ENCODE data around the gene SLC12A7.
A peak's percentile ranks its signal among the peaks of the same experiment; 100 is the strongest.
"Not testable (repeated sequence)": the region's sequence is repeated elsewhere in the genome, so short reads cannot be mapped to it uniquely, and the experiment has no call there.

SLC12A7 gene

DNA sequence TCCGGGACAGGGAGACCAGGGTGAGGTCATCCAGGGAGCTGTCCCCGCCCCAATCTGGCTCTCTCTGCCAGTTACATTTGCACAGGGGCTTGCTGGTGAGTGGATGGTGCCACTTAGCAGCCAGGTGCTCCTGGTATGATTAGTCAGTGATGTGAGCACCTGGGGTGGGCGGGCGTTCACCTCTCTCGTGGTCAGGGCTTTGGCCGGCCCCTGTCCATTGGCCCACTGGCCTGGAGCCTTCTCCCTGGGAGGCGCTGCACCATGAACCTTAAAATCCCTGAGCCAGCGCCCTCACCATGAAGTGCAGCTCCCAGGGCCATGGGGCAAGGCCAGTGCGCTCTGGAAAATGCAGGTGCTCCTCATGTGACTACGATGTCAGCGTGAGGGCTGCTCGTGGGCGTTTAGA, 101.2 kb downstream of the SLC12A7 start:
- in situ Hi-C loops (cut with MboI; ENCODE audit: low pct_unique_long_range_greater_than_20kb, low sequenced_read_pairs) = no loop called here
- no peak for DNase-seq

GRCh38 chr5:1010181-1010510, 101.7 kb downstream of the SLC12A7 start:
- in situ Hi-C loops (cut with MboI; ENCODE audit: low pct_unique_long_range_greater_than_20kb, low sequenced_read_pairs) = no loop called here

DNA sequence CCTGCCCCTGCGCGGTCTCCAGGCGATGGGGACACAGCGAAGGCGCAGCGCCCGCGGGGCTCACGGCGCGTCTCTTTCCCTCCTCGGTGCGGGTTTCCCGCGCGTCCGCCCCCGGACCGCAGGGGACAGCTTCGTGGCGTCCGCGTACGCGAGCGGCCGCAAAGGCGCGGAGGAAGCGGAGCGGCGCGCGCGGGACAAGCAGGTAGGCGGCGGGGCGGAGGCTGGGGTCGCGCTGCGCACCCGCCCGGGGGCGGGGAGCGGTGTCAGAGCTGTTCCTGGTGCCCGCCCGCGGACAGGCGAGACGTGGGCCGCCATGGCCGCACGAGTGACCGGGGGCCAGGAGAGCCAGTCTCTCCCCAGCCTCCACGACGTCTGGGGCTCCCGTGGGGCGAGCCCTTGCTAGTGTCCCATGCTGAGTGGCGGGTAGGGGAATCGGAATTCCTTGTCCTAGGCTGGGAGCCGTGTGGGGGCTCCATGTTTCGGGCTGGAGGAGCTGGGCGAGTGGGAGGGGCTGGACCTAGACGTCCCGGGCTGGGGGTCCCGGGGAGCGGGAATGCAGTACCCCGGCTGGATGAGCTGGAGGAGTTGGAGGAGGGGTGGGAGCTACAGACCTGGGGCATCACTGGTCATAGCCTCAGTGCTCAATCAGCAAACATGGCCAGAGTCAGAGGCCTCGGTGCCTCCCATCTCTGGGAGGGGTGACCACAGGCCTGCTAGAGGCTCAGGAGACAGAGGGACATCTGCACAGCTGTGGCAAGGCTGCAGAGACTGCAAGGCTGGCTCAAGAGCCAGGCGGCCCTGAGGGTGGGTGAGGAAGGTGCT, 102.3 kb downstream of the SLC12A7 start:
- in situ Hi-C loops (cut with MboI; ENCODE audit: low pct_unique_long_range_greater_than_20kb, low sequenced_read_pairs) = no loop called here
- DNase-seq = no peak

More at GRCh38 chr5:1010181-1010510, 101.7 kb downstream of the SLC12A7 start:
- peak; percentile 29 for DNase-seq

GRCh38 chr5:1008451-1009358, 103.2 kb downstream of the SLC12A7 start, which contains the start of gene NKD2:
NKD2 (plus strand) TSS chr5:1008802; CDS start chr5:1009058, 256 bp downstream.
- in situ Hi-C loops (cut with MboI; ENCODE audit: low pct_unique_long_range_greater_than_20kb, low sequenced_read_pairs) = no loop called here
- peak; percentile 48 for DNase-seq

DNA sequence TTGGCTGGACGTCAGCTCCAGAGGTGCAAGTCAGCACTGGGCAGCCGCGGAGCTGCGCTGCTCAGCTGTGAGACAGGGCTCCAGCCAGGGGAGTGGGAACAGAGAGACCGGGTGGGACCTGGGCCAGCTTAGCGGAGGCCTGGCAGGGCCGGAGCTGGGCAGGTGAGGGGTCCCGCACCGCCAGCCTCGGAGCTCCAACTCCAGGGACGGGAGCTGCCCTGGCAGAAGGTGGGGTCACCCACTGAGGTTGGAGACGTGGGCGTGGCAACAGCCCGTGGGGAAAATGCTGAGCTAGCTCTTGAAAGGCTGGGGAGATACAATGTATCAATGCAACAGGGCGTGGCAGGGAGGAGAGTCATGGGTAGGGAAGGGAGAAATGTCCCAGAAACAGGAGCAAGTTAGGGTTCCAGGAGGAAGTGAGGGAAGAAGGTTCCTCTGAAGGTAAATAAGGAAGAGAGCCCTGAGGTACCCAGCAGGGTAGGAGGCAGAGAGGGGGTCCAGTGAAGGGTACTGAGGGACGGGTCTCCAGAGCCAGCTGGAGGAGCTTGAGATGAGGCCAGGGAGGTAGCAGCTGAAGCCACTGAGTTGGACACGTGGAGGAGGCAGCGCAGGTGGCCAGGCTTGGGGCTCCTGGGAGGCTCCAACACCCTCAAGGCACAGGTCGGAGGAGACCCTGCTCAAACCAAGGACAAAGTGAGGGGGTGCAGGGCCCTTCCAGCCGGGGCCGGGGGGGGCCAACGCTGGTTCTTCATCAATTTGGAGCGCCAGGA, 104.0 kb downstream of the SLC12A7 start:
- DNase-seq = no peak
- in situ Hi-C loops (cut with MboI; ENCODE audit: low pct_unique_long_range_greater_than_20kb, low sequenced_read_pairs) = no loop called here

GRCh38 chr5:1007221-1007680, 104.6 kb downstream of the SLC12A7 start:
- in situ Hi-C loops (cut with MboI; ENCODE audit: low pct_unique_long_range_greater_than_20kb, low sequenced_read_pairs) = no loop called here
- DNase-seq = no peak

GRCh38 chr5:1006656-1007071, 105.2 kb downstream of the SLC12A7 start:
- in situ Hi-C loops (cut with MboI; ENCODE audit: low pct_unique_long_range_greater_than_20kb, low sequenced_read_pairs) = no loop called here
- no peak for DNase-seq

DNA sequence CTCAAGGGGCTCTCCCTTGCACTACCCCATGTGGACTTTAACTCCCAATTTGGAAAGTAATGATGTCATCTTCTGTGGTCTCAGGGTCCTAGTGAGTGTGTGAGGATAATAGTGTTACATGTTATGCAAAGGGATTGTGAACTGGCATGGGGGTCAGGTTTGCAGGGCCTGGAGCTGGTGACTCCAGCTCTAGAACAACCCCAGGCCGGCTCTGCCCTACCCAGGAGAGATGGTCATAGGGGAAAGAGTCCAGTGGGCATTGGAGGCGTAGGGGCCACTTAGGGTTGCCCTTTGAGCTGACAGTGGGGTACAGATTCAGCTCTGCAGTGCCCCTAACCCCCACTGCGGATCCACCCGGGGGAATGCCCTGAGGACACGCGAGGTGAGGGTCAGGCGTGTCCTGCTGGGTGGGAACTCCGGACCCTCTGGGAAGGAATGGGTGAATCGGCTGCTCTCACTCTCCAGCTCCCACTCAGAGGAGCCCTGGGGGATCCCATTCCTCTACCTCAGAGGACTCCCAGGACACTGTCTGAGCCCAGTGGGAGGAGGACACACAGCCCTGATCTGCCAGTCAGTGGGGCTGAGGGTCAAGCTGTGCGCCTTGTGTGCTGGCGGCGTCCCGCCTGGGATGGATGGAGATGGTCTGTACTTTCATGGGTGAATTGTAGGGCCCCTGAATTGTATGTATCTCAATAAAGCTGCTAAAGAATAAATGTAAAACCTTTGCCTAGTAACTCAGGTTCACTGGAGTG, 105.8 kb downstream of the SLC12A7 start:
- in situ Hi-C loops (cut with MboI; ENCODE audit: low pct_unique_long_range_greater_than_20kb, low sequenced_read_pairs) = no loop called here
- DNase-seq = no peak

DNA sequence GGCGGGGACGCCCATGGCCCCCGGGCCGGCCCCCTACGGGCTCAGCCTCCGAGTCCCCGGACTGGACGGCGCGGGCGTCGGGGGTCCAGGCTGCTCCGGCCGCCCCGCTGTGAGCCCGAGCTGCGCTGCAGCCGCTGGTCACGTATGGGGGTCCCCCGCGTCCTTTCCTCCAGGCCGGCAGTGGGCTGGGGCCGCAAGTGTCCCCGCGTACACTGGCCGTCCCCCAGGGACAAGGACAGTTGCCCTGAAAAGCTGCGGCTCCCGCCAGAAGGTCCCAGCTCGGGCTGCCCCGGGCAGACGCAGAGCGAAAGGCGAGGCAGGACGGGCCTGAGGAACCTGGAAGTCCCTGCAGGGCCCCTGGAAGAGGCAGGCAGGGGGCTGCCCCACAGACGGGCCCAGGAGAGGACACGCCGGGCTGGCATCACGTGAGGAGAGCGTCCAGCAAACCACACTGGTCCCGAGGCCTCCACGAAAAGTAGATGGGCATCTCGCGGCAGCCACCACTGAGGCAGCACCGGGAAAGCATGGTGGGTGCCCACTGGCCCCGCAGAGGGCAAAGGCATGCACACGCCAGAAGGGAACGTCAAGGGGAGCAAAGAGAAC, 106.5 kb downstream of the SLC12A7 start:
- in situ Hi-C loops (cut with MboI; ENCODE audit: low pct_unique_long_range_greater_than_20kb, low sequenced_read_pairs) = no loop called here
- DNase-seq = no peak

GRCh38 chr5:1004461-1005248, 107.2 kb downstream of the SLC12A7 start:
- DNase-seq = peak; percentile 45
- in situ Hi-C loops (cut with MboI; ENCODE audit: low pct_unique_long_range_greater_than_20kb, low sequenced_read_pairs) = no loop called here

DNA sequence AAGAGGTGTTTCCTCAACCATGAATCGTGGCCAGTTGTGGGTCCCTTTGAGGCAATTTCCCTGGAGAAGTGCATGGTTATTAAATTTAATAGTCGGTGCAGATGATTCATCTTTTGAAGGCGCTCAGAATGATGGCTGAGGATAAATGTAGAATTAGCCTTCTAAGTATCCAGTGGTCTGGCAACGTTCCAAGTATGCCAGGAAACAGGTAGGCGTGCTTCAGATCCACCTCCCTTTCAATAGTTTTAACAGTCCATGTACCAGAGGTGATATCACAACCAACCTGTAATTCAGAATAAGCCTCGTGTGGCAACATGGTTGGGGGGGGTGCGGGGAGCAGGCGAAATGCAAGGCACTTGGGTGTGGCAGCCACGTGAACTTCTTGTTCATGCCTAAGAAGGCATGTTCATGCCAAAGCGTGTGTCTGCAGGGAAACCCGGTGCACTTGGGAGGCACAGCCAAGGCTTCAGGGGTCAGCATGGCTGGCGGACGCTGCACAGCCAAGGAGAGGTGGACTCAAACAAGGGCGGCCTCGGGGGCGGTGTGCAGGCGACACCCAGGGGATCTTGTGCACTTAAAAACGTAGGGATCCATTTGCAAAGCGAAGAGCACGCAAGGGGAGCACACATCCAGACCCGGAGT, 108.4 kb downstream of the SLC12A7 start:
- in situ Hi-C loops (cut with MboI; ENCODE audit: low pct_unique_long_range_greater_than_20kb, low sequenced_read_pairs) = no loop called here
- no peak for DNase-seq

DNA sequence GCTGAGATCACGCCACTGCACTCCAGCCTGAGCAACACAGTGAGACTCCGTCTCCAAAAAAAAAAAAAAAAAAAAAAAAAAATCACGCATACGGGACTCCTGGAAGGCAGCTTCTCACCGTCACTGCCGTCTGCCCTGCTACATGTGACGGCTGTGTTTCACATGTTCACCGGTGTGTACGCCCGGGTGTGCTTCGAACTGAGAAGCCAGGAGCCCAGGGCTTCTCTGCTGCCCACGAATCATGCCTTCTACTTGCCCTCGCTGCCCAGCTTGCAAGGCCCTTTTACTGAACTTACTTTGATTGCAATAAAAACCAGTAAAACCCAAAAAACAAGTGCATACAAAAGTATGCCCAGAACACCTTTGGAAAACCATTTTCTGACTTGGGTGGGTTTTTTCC, 109.0 kb downstream of the SLC12A7 start:
- no peak for DNase-seq
- in situ Hi-C loops (cut with MboI; ENCODE audit: low pct_unique_long_range_greater_than_20kb, low sequenced_read_pairs) = no loop called here

GRCh38 chr5:1002271-1002546, 109.7 kb downstream of the SLC12A7 start:
- in situ Hi-C loops (cut with MboI; ENCODE audit: low pct_unique_long_range_greater_than_20kb, low sequenced_read_pairs) = no loop called here
- DNase-seq = no peak

DNA sequence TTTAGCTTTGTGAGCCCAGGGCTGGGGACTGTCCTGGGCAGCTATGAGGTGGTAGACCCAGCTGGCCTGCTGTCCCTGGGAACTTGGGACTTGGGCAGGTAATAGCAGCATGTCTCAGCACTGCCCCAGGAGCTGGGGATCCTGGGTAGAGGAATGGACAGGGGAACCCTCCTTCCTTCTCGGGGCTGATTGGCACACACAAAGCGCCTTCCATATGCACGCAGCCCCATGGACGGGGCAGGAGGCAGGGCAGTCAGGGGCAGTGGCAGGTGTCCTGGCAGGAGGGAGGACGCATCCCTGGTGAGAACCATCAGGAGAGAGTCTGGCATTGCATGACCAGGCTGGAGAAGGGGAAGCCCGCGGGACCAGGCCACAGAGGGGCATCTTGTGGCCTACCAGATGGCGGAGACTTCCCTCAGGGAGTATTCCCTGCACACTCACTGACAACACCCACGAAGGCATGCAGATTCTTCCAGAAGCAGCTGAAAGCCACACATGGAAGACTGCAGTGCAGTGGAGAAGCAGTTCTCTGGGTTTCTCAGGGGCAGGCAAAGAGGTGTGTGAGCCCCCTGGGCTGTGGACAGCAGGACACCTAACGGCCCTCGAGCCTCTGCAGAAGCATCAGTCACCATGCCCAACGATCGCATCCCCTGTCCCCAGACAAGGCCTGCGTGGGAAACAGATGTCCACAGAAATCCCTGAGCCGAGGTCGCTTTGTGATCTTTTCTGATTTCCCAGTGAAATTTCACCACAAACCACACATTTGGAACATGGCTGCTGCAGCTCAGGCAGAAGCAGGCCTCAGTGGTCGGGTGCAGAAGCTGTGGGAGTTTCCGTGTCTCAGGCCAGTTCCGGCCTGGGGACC, 110.2 kb downstream of the SLC12A7 start:
- no peak for DNase-seq
- in situ Hi-C loops (cut with MboI; ENCODE audit: low pct_unique_long_range_greater_than_20kb, low sequenced_read_pairs) = no loop called here

DNA sequence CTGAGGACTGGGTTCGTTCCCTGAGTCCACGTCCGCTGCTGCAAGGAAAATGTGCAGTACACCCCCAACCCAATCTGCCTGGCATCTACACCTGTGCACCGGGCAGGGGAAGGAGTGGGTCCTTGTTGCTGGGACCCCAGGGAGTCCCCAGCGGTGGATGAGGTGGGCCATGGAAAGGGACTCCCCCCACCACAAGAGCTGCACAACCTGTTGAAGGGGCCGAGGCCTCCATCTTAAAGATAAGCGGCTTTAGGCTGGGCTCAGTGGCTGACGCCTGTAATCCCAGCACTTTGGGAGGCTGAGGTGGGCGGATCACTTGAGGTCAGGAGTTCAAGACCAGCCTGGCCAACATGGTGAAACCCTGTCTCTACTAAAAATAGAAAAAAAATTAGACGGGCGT, 111.0 kb downstream of the SLC12A7 start:
- DNase-seq; in situ Hi-C loops (cut with MboI; ENCODE audit: low pct_unique_long_range_greater_than_20kb, low sequenced_read_pairs): not testable (repeated sequence)

Data from KBM-7 (cell line).